SH-SY5Y (cell line): ENCODE data around the gene SPIN1.

ENCODE experiments used
- GATA2 ChIP-seq: IDR thresholded peaks from 2 replicates; pipeline ENCODE4 v1.6.1; 2011; ENCODE audit warnings: mild to moderate bottlenecking, low read depth, low read length
- GATA3 ChIP-seq: IDR thresholded peaks from 2 replicates; pipeline ENCODE4 v1.6.1; 2011; ENCODE audit warnings: low read depth, mild to moderate bottlenecking, low read length, moderate library complexity

- no peak for TF ChIP-seq GATA3
- TF ChIP-seq GATA2: no peak
These were observed 70.6 kb downstream of the SPIN1 start for GRCh38 chr9:88458716-88459465.
